ENCODE data around the gene SCD5.

The SCD5 gene

DNA sequence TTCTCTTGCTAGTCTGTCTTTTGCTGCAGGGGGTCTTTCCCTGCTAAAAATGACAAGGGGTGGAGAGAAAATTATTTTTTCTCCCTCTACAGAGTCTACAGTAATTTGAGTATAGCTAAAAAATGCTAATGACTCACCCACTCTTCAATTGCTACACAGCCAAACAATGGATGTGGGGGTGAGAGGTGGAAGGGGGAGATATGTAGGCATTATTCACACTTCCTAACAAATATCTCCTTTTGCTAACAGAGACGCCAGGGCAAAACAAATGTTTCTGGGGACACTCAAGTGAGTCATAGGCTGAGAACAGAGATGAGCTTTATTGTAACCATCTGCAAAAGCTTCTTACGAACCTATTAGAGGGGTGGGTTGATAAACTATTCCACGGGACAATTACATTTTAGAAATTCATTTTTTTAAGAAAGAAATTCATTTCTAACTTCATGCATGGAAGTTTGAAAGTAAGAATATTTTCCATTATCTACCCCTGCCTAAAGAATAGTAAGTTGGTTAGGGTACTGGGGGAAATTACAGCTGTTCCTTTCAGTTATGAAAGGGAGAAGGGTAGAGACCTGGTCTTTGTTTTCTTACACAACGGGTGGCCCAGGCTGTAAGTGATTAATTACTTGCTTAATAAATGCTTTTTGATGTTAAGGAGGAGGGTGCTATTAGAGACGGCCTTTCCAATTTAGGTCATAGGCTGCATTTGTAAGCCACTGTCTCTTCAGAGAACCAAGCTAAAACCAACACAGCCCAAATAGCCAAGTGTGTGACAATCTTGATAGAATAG, 12.8 kb downstream of the SCD5 start:
- Histone ChIP-seq H3K4me3 (ENCODE audit: low read depth in 1 of 2, low read length in 1 of 2) (no peak overlapping the region), H3K36me3 (no peaks in the 10 kb centered on the region), H3K27ac (no peak overlapping the region), H3K27me3 (no peaks in the 10 kb centered on the region), H3K4me1 (ENCODE audit: control insufficient read depth in 1 of 2, insufficient read depth in 1 of 2, low read depth in 1 of 2, low read length in 1 of 2) (no peaks in the 10 kb centered on the region), H3K9me3 (no peaks in the 10 kb centered on the region)
- TF ChIP-seq, protein P1, sequence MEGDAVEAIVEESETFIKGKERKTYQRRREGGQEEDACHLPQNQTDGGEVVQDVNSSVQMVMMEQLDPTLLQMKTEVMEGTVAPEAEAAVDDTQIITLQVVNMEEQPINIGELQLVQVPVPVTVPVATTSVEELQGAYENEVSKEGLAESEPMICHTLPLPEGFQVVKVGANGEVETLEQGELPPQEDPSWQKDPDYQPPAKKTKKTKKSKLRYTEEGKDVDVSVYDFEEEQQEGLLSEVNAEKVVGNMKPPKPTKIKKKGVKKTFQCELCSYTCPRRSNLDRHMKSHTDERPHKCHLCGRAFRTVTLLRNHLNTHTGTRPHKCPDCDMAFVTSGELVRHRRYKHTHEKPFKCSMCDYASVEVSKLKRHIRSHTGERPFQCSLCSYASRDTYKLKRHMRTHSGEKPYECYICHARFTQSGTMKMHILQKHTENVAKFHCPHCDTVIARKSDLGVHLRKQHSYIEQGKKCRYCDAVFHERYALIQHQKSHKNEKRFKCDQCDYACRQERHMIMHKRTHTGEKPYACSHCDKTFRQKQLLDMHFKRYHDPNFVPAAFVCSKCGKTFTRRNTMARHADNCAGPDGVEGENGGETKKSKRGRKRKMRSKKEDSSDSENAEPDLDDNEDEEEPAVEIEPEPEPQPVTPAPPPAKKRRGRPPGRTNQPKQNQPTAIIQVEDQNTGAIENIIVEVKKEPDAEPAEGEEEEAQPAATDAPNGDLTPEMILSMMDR (IDR thresholded peaks at IDR 0.05): no peak

DNA sequence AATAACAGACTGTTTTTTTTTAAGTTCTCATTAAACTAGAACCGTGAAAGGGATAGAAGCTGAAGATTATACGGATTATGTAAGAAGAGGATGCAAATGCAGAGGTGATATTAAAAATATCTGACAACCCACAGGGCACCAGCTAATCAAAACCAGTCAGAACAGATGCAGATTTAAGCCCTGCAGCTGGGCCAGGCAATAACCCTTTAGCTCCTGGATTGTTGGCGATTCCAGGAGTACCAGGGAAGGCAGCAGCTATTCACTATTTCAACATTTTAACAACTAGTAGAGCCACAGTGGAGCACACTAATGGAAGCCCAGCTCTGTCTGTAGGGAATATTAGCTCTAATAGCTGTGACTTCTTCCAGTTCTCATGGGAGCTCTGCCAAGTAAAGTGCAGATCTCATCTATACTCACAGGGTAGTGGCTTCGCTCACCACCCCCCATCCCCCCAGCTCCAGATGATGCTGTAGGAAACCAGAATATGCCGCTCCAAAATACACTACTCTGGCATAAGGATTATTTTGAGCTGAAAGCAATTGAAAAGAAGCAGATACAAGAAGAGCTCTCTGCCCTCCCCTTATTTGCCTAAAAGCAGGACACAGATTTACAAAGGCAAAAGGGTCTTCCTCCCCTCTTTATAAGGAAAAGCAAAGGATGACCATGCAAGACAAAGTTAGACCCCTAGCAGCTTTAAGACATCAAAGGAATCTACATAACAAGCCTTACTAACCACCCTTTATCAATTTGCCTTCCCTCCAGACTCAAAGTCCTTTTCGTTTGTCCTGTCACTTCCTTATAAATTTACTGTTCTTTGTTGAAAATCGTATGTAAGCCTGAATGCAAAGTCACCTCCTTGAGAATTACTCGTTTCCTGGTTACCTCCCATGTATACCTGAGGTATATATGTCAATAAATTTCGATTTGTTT, 13.7 kb downstream of the SCD5 start:
- TF ChIP-seq, protein P1 (IDR thresholded peaks at IDR 0.05): no peak
- no peak overlapping the region for H3K27ac ChIP-seq
- H3K4me3 ChIP-seq (ENCODE audit: low read depth in 1 of 2, low read length in 1 of 2): no peak overlapping the region
- no peaks in the 10 kb centered on the region for H3K27me3 ChIP-seq
- H3K4me1 ChIP-seq (ENCODE audit: control insufficient read depth in 1 of 2, insufficient read depth in 1 of 2, low read depth in 1 of 2, low read length in 1 of 2): no peaks in the 10 kb centered on the region
- H3K9me3 ChIP-seq: no peaks in the 10 kb centered on the region
- no peaks in the 10 kb centered on the region for H3K36me3 ChIP-seq

DNA sequence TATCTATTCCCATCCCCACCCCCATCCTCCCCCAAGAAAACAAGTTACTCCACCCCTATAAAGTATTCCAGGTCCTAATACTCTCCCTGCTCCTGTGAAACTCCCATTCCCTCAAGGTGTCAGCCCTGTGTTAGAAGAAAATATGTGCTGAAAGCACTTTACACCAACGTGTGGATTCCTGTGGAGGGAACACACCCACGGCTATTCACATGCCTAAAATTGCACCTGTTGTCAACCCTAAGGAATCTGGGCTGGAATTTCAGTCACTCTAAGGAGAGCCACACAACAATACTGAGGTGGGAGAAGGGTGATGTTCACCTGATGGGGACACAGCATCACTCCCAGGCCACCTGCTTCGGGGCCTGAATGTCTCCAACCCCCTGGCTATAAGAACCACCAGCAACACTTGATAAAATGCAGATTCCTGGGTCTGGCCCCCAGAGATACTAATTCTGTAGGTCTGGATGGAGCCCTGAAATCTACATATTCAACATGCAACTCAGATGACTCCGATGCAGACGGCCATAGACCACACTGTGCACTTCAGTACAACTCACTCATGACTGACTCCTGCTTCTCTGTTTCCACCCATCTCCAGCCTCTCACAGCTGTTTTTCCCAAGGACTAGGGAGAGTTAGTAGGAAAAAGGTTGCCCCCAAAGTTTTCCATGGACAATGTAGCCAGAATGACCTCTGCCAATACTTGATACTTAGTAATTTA, 15.8 kb downstream of the SCD5 start:
- H3K27me3 ChIP-seq: no peaks in the 10 kb centered on the region
- H3K27ac ChIP-seq: no peak overlapping the region
- no peaks in the 10 kb centered on the region for H3K36me3 ChIP-seq
- H3K9me3 ChIP-seq: no peaks in the 10 kb centered on the region
- TF ChIP-seq, protein P1 (IDR thresholded peaks at IDR 0.05): no peak
- no peaks in the 10 kb centered on the region for H3K4me1 ChIP-seq (ENCODE audit: control insufficient read depth in 1 of 2, insufficient read depth in 1 of 2, low read depth in 1 of 2, low read length in 1 of 2)
- no peak overlapping the region for H3K4me3 ChIP-seq (ENCODE audit: low read depth in 1 of 2, low read length in 1 of 2)

DNA sequence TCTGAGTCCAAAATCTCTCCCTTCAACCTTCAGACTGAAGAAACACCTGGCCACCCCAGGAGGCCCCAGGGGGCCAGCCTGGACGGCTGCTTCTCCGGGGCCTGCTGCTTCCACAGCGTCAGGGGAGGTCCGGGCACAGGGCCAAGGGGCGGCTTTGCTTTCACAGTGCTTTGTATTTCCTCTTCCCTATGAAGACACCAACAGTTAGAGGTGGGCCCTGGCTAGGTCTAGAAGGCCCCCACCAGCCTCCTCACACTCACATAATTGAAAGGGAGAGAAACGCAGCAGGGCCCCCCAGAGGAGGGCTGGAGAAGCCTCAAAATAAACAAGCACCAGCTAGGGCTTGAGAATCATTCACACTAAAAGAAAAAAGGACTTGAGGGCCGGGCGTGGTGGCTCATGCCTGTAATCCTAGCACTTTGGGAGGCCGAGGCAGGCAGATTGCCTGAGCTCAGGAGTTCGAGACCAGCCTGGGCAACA, 17.8 kb downstream of the SCD5 start:
- TF ChIP-seq, protein P1 (IDR thresholded peaks at IDR 0.05): no peak
- H3K27ac ChIP-seq: no peak overlapping the region
- H3K4me1 ChIP-seq (ENCODE audit: control insufficient read depth in 1 of 2, insufficient read depth in 1 of 2, low read depth in 1 of 2, low read length in 1 of 2): no peaks in the 10 kb centered on the region
- H3K27me3 ChIP-seq: no peaks in the 10 kb centered on the region
- H3K9me3 ChIP-seq: no peaks in the 10 kb centered on the region
- no peaks in the 10 kb centered on the region for H3K36me3 ChIP-seq
- H3K4me3 ChIP-seq (ENCODE audit: low read depth in 1 of 2, low read length in 1 of 2): no peak overlapping the region

DNA sequence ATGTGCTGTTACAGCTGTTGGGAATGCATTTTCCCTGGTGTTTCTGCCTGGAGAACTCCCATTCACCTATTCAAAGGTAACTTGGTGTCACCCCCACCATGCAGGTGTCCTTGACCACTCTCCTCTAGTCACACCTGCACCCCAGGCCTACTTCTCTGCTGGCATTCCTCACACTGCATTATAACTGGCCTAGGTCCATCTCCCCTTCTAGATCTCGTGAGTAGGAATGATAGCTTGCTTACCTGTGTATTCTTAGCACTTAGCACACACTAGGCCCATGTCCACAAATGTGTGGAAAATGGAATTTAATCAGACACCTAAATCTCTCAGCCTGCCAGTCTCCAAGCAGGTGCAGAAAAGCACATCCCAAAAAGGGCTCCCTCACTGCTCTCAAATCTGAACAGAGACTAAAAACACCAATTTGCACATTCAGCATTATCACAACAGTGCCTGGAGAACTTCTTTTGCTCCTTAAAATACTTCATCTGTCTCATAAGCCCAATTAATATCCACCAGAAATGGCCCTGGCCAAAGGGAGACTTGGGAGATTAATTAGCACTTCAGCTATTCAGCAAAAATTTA, 18.3 kb downstream of the SCD5 start:
- no peaks in the 10 kb centered on the region for H3K4me1 ChIP-seq (ENCODE audit: control insufficient read depth in 1 of 2, insufficient read depth in 1 of 2, low read depth in 1 of 2, low read length in 1 of 2)
- H3K9me3 ChIP-seq: no peaks in the 10 kb centered on the region
- H3K36me3 ChIP-seq: no peaks in the 10 kb centered on the region
- H3K27ac ChIP-seq: no peak overlapping the region
- H3K27me3 ChIP-seq: no peaks in the 10 kb centered on the region
- TF ChIP-seq, protein P1 (IDR thresholded peaks at IDR 0.05): no peak
- H3K4me3 ChIP-seq (ENCODE audit: low read depth in 1 of 2, low read length in 1 of 2): no peak overlapping the region
